HG03571 (cell line): ENCODE measurements around the gene CSH2.
"Not testable (repeated sequence)": the region's sequence is repeated elsewhere in the genome, so short reads cannot be mapped to it uniquely, and the experiment has no call there.

Experiments
- ATAC-seq: cut with Tn5 transposase; IDR thresholded peaks from one replicate; pipeline ENCODE4 v1.9.1; 2021; ENCODE audit not compliant: unreplicated experiment

Gene CSH2

GRCh38 chr17:63896524-63897354 is 23.3 kb upstream of the CSH2 start, which contains the start of gene CSH1:
TSS of gene CSH1 (minus strand) at chr17:63896574. CDS start at chr17:63896511, 63 bp downstream.
- not testable (repeated sequence) for ATAC-seq

DNA sequence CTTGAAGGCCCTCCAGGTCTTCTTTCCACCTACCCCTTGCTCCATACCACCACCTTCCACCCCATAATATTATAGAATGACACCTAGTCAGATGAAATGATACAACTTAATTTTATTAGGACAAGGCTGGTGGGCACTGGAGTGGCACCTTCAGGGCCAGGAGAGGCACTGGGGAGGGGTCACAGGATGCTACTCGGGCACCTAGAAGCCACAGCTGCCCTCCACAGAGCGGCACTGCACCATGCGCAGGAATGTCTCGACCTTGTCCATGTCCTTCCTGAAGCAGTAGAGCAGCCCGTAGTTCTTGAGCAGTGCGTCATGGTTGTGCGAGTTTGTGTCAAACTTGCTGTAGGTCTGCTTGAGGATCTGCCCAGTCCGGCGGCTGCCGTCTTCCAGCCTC is 21.3 kb upstream of the CSH2 start:
- not testable (repeated sequence) for ATAC-seq

- ATAC-seq, result not testable (repeated sequence)
These were observed 20.5 kb upstream of the CSH2 start for GRCh38 chr17:63894021-63894420.

GRCh38 chr17:63892316-63893037 is 19.0 kb upstream of the CSH2 start:
- ATAC-seq, result not testable (repeated sequence)

GRCh38 chr17:63889026-63889848 is 15.8 kb upstream of the CSH2 start:
- ATAC-seq, result not testable (repeated sequence)

DNA sequence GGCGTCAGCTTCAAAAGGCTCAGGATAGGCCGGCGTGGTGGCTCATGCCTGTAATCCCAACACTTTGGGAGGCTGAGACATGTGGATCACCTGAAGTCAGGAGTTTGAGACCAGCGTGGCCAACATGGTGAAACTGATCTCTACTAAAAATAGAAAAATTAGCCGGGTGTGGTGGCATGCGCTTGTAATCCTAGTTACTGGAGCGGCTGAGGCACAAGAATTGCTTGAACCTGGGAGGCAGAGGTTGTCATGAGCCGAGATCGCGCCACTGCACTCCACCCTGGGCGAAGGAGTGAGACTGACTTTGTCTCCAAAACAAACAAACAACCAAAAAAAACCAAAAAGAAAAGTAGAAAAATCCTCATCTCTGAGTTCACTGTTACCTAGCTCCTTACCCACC is 11.6 kb upstream of the CSH2 start:
- ATAC-seq, result not testable (repeated sequence)

DNA sequence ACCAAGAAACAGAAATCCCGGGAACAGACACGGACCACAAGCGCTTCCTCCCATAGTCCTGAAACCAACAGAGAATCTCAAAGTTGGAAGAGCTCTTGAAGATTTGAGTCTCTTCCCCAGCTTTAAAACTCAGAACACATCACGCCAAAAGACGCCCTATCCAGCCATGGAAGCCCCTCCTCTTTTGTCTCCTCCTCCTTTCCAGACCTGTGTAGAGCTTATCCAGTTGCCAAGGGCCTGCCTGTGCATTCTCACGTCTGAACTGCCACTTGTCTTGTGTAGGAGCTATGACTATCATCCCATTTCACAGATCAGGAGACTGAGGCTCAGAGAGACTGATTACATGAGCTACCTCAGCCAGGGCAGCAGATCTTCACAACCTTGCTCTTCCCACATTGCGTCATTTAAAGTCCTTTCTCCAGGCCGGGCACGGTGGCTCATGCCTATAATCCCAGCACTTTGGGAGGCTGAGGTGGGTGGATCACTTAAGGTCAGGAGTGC is 9.2 kb upstream of the CSH2 start:
- not testable (repeated sequence) for ATAC-seq

DNA sequence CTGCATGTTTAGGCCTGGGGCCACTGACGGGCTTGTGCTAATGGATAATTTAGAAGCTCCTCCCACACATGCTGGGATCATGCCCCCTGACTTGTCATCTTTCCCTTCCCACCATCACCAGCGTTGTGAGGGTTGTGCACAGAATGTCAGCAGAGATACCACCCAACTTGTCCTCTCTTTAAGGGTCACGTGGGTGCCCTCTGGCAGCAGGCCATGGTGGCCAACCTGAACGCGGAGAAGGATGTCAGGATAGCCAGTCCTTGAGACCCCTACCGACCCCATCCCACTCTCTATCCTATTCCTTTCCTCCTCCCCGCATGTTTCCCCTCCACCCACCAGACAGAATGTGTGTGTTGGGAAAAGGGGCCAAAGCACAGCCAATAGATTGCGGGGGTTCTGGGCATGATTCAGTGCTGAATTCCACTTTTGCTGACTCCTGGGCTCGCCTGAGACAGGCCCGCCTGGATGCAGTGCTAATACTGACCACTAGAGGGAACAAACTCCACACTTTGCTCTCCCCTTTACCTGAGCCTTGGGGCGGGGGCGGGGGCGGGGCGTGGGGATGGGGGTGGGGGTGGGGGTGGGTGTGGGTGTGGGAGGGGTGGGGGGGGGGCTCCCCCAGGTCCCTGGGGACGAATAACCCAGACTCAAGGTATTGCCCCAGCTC is 8.6 kb upstream of the CSH2 start, which contains the start of gene GH2:
Gene GH2, minus strand, starts transcription at position 10 of the 667 bp plus-strand sequence. CDS start 143 bp downstream, outside the sequence.
- ATAC-seq, result no peak

- not testable (repeated sequence) for ATAC-seq
These were observed 7.9 kb upstream of the CSH2 start for GRCh38 chr17:63881337-63881736.

DNA sequence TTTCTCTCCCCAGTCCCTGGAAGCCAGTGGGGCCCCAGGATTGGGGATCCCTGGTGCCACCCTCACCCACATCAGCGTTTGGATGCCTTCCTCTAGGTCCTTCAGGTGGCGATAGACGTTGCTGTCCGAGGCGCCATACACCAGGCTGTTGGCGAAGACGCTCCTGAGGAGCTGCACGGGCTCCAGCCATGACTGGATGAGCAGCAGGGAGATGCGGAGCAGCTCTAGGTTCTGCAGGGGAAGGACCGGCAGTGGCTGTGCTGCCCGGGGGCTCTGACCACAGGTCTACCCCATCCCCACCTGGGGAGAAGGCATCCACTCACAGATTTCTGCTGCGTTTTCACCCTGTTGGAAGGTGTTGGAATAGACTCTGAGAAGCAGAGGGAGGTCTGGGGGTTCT is 7.2 kb upstream of the CSH2 start:
- ATAC-seq, result no peak

DNA sequence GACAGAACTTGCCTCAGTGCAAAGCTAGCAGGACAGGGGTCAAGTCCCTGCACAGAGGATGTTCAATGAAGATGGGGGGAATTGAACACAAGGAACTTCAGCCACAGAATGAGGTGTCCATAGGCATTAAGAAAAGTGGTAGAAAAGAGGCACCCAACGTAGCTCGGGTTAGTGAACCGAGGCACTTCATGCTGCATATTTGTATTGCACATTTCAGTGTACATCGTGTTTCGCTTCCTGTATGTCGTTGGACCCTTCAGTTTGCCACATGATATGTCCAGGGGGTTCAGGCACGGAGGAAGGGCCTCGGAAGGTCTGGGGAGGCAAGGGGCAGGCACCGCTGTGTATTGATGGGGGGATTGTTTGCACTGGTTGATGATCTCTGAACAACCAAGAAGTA is 4.9 kb upstream of the CSH2 start:
- ATAC-seq, result not testable (repeated sequence)

DNA sequence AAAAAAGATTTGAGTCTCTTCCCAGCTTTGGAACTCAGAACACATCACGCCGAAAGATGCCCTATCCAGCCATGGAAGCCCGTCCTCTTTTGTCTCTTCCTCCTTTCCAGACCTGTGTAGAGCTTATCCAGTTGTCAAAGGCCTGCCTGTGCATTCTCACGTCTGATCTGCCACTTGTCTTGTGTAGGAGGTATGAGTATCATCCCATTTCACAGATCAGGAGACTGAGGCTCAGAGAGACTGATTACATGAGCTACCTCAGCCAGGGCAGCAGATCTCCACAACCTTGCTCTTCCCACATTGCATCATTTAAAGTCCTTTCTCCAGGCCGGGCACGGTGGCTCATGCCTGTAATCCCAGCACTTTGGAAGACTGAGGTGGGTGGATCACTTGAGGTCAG is 1.2 kb upstream of the CSH2 start:
- ATAC-seq, result not testable (repeated sequence)

- not testable (repeated sequence) for ATAC-seq
These were observed 667 bp upstream of the CSH2 start for GRCh38 chr17:63874061-63874626.

GRCh38 chr17:63871646-63872365 is 1.7 kb downstream of the CSH2 start:
- ATAC-seq, result not testable (repeated sequence)

GRCh38 chr17:63870292-63870665 is 3.2 kb downstream of the CSH2 start:
- not testable (repeated sequence) for ATAC-seq

- not testable (repeated sequence) for ATAC-seq
These were observed 3.8 kb downstream of the CSH2 start for GRCh38 chr17:63869491-63870291.

DNA sequence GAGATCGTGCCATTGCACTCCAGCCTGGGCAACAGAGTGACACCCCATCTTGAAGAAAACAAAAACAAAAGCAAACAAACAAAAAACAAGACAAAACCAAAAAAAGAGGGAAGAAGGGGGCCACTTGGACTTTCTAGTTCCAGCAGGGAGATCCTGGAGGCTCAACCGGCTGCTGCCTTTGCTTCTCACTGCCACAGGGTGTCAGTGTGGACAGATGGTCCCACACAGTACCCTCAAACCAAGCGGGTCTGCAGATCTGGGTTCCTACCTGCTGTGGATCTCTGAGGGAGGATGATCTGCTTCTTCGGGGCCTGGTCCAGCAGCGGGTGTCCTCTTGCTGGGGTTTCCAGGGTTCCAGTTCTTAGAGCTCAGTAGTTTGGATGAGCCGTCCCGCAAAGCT is 6.9 kb downstream of the CSH2 start:
- ATAC-seq, result not testable (repeated sequence)

- no peak for ATAC-seq
These were observed 14.2 kb downstream of the CSH2 start for GRCh38 chr17:63859257-63859656.
